Natural killer cell (primary cell): Measurements from ENCODE around the gene ZSCAN12. TPM values are rescaled to one million over a fixed set of nuclear protein-coding genes. Genes with fewer than 3 reads are reported as not detected.

ENCODE experiments used
- ATAC-seq, 3 donors: fragments of 150-1000 bp in 2 of 3; fragments of 200-7000 bp in 1 of 3; cut with Tn5 transposase; 1 replicate in 1 of 3; 2 replicates in 2 of 3; pipeline ENCODE4 v1.10.0; 2021; ENCODE audit warnings: mild to moderate bottlenecking in 2 of 3, moderate library complexity in 2 of 3
- DNase-seq, 2 donors: peaks; one replicate each; pipeline versions ENCODE4 v3.0.0 to v3.0.0-alpha.2; 2013 to 2021; ENCODE audit warnings: mixed read lengths in 1 of 2
- H3K27ac ChIP-seq: one replicate; pipeline ENCODE4 v1.5.1; 2013; ENCODE audit warnings: mild to moderate bottlenecking, low read length
- H3K27me3 ChIP-seq: one replicate; pipeline ENCODE4 v1.6.1; 2013; ENCODE audit warnings: low read length; ENCODE audit not compliant: control insufficient read depth, insufficient read depth
- H3K36me3 ChIP-seq: one replicate; pipeline ENCODE4 v1.6.1; 2013; ENCODE audit warnings: low read length; ENCODE audit not compliant: control insufficient read depth, insufficient read depth
- H3K4me1 ChIP-seq: one replicate; pipeline ENCODE4 v1.6.1; 2013; ENCODE audit warnings: low read length; ENCODE audit not compliant: control insufficient read depth, insufficient read depth
- H3K4me3 ChIP-seq: one replicate; pipeline ENCODE4 v1.5.1; 2013; ENCODE audit warnings: low read length
- H3K9me3 ChIP-seq: one replicate; pipeline ENCODE4 v1.6.1; 2013; ENCODE audit warnings: low read length; ENCODE audit not compliant: control insufficient read depth, insufficient read depth
- H3K27ac Mint-ChIP-seq, 2 donors: one replicate each; pipeline ENCODE4 v1.8.0; 2022; ENCODE audit warnings: mild to moderate bottlenecking in 2 of 2, mixed read lengths in 2 of 2, moderate library complexity in 1 of 2
- H3K27me3 Mint-ChIP-seq, 2 donors: one replicate each; pipeline ENCODE4 v1.8.0; 2022; ENCODE audit warnings: low read depth in 2 of 2, mixed read lengths in 2 of 2
- H3K36me3 Mint-ChIP-seq: one replicate; pipeline ENCODE4 v1.8.0; 2022; ENCODE audit warnings: mixed read lengths
- H3K4me1 Mint-ChIP-seq, 2 donors: one replicate each; pipeline ENCODE4 v1.8.0; 2022; ENCODE audit warnings: mixed read lengths in 2 of 2
- H3K4me3 Mint-ChIP-seq: one replicate; pipeline ENCODE4 v1.8.0; 2022; ENCODE audit warnings: mild to moderate bottlenecking, moderate library complexity, mixed read lengths
- H3K9me3 Mint-ChIP-seq, 2 donors: one replicate each; pipeline ENCODE4 v1.8.0; 2022; ENCODE audit warnings: mixed read lengths in 2 of 2
- WGBS: methylation state at CpG from one replicate; pipeline ENCODE4 v1.1.7; 2013; ENCODE audit warnings: missing lambda C conversion rate; ENCODE audit not compliant: insufficient coverage; 5-methylcytosine and 5-hydroxymethylcytosine counted together
- intact Hi-C: fragments of 100-400 bp; cut with micrococcal nuclease; formaldehyde crosslinking; loops from one replicate; pipeline ENCODE4 v1.14.2; 2022
- total RNA-seq, 4 donors: library from RNA; stranded (reverse); fragments of 120-200 nt in 1 of 4; gene quantifications; one replicate each; pipeline versions ENCODE4 v1.2.3 to v1.2.4, GENCODE V29; 2013 to 2022
- TF ChIP-seq, protein P1 (sequence below): fragments of 200-600 bp; IDR thresholded peaks from one replicate; pipeline ENCODE4 v1.8.0; 2022; ENCODE audit warnings: antibody characterized with exemption

ZSCAN12 gene
- total RNA-seq, 3 donors from 2014 or later (not counting 1 experiment from before 2014, with no cell fraction given), result 3.5 to 4.9 (median 3.9) TPM

DNA sequence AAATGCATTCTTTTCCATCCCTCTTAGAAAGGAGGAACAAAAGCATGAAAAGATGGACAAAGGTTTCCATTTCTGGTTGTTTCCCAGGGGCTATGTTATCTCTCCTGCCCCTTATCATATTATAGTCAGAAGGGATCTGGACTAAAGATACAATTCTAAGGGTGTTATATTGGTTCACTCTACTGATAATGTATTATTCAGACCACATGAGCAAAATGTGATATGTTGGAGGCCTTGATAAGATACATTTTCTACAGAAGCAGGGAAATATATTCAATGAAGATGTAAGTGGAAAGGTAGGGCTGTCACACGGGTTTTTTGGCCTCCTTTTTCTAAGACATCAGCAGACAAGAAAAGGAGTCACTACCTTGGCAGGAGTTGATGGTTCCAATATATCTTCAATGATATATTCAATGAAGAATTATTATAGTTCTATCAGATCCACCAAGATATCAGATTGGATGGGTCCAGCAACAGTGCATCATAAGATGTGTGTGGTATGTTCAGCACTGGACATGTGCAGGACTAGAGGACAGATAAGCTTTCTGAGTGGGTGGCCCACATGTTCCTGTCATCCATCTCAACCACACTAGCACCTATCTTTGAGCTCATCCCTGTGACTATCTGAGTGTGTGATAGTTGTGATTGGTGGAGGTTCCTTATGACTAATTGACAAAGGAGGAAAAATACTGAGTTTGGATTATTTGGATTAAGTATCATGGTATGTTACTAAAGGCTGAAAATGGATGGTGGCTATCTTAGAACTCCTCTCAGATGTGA lies 55.5 kb downstream of the ZSCAN12 start:
- intact Hi-C loops, result no loop called here
- ATAC-seq (no peak), DNase-seq (no peak)
- Histone ChIP-seq H3K36me3 (no peaks in the 10 kb centered on the region), H3K9me3 (no peaks in the 10 kb centered on the region), H3K4me1 (no peaks in the 10 kb centered on the region), H3K27me3 (no peaks in the 10 kb centered on the region), H3K27ac (no peak overlapping the region), H3K4me3 (no peak overlapping the region)
- H3K9me3 Mint-ChIP-seq, result peaks cover 0 to 8% of the 10 kb centered on the region in 2 donors
- peaks cover 12 to 40% of the 10 kb centered on the region in 2 donors for H3K27me3 Mint-ChIP-seq
- no peak overlapping the region for H3K27ac Mint-ChIP-seq
- H3K4me1 Mint-ChIP-seq, result no peaks in the 10 kb centered on the region
- TF ChIP-seq, protein P1, sequence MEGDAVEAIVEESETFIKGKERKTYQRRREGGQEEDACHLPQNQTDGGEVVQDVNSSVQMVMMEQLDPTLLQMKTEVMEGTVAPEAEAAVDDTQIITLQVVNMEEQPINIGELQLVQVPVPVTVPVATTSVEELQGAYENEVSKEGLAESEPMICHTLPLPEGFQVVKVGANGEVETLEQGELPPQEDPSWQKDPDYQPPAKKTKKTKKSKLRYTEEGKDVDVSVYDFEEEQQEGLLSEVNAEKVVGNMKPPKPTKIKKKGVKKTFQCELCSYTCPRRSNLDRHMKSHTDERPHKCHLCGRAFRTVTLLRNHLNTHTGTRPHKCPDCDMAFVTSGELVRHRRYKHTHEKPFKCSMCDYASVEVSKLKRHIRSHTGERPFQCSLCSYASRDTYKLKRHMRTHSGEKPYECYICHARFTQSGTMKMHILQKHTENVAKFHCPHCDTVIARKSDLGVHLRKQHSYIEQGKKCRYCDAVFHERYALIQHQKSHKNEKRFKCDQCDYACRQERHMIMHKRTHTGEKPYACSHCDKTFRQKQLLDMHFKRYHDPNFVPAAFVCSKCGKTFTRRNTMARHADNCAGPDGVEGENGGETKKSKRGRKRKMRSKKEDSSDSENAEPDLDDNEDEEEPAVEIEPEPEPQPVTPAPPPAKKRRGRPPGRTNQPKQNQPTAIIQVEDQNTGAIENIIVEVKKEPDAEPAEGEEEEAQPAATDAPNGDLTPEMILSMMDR, result no peak
- H3K36me3 Mint-ChIP-seq, result peaks cover 6% of the 10 kb centered on the region
- WGBS, result 91% methylated on average over 1 of the region's 1 CpG
- no peak overlapping the region for H3K4me3 Mint-ChIP-seq

DNA sequence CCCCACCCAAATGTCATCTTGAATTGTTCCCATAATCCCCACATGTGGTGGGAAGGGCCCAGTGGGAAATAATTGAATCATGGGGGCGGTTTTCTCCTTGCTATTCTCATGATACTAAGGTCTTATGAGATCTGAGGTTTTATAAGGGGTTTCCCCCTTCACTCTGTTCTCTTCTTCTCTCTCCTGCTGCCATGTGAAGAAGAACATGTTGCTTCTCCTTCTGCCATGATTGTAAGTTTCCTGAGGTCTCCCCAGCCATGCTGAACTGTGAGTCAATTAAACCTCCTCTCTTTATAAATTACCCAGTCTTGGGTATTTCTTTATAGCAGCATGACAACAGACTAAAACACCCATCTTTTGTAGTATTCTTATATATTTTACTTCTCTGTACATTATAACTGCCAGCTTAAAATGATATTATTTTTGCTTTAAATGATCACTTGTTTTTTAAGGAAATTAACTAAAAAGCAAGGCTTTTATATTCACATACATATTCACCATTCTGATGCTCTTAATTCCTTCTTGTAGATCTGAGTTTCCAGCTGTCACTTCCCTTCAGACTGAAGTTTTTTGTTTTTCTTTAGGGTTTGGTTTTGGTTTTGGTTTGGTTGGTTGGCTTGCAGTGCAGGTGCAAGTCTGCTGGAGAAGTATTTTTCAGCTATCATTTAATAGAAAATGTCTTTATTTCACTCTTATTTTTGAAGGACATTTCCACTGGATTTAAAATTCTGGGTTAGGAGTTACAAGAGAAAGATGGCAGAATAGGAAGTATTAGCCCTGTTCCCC lies 59.0 kb downstream of the ZSCAN12 start:
- no peaks in the 10 kb centered on the region for H3K9me3 ChIP-seq
- H3K27me3 ChIP-seq, result no peaks in the 10 kb centered on the region
- TF ChIP-seq, protein P1, result no peak
- H3K27me3 Mint-ChIP-seq, result peaks cover 3 to 22% of the 10 kb centered on the region in 2 donors
- peaks cover 0 to 8% of the 10 kb centered on the region in 2 donors for H3K9me3 Mint-ChIP-seq
- H3K36me3 Mint-ChIP-seq, result peaks cover 6% of the 10 kb centered on the region
- WGBS, result no CpG with 5 or more reads among the region's 1 CpG
- H3K36me3 ChIP-seq, result no peaks in the 10 kb centered on the region
- H3K27ac Mint-ChIP-seq, result no peak overlapping the region
- H3K4me3 Mint-ChIP-seq, result no peak overlapping the region
- DNase-seq (no peak), ATAC-seq (no peak)
- intact Hi-C loops, result no loop called here
- no peaks in the 10 kb centered on the region for H3K4me1 Mint-ChIP-seq
- H3K27ac ChIP-seq, result no peak overlapping the region
- peaks cover 12% of the 10 kb centered on the region for H3K4me1 ChIP-seq
- no peak overlapping the region for H3K4me3 ChIP-seq

DNA sequence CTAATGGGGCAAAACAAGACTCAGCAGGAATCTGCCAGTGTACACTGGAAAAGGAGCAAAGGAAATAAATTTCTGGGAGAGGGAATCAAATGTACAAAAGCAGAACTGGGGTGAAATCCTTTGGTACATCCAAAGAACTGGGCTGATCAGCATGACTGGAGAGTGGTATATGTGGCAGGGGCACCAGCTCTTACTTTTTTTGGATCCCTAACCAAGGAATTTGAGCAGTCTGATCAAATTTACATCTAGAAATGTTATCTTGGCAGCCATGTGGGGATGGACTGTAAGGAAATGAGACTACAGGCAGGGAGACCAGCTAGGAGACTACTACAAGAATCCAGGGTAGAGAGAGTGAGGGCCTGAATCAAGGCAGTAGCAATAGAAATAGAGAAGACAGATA lies 62.4 kb downstream of the ZSCAN12 start:
- TF ChIP-seq, protein P1, result no peak
- Mint-ChIP-seq H3K4me1 (peaks cover 0 to 15% of the 10 kb centered on the region in 2 donors), H3K27me3 (peaks cover 3 to 22% of the 10 kb centered on the region in 2 donors), H3K27ac (no peak overlapping the region), H3K36me3 (peaks cover 6% of the 10 kb centered on the region), H3K4me3 (no peak overlapping the region), H3K9me3 (peaks cover 0 to 8% of the 10 kb centered on the region in 2 donors)
- H3K4me3 ChIP-seq, result no peak overlapping the region
- no peak for DNase-seq
- peak overlapping the region; percentile 93 for H3K27ac ChIP-seq
- no peak for ATAC-seq
- intact Hi-C loops, result loop anchor here (5.0 kb wide), 3 partner anchors 85 to 255 kb away; partner anchors contain the start of genes ZKSCAN4 and ZNF165
- H3K9me3 ChIP-seq, result no peaks in the 10 kb centered on the region
- H3K36me3 ChIP-seq, result no peaks in the 10 kb centered on the region
- no peaks in the 10 kb centered on the region for H3K27me3 ChIP-seq
- H3K4me1 ChIP-seq, result peaks cover 18% of the 10 kb centered on the region
